ENCODE results near the gene LNP1.

The LNP1 gene

GRCh38 chr3:100483529-100483928 is 82.2 kb downstream of the LNP1 start:
- DNase-seq, result no peak

- DNase-seq, result no peak
Measured at GRCh38 chr3:100486808-100487207, 85.5 kb downstream of the LNP1 start.

GRCh38 chr3:100489118-100489517 is 87.8 kb downstream of the LNP1 start:
- no peak for DNase-seq

- DNase-seq, result peak; percentile 85
Measured at GRCh38 chr3:100492059-100493006, 91.0 kb downstream of the LNP1 start, which contains the start of gene TMEM45A. TSS of gene TMEM45A (plus strand) at chr3:100492619. CDS start at chr3:100555212, 62,593 bp downstream.

GRCh38 chr3:100496711-100497261 is 95.4 kb downstream of the LNP1 start:
- no peak for DNase-seq

- DNase-seq, result no peak
Measured at GRCh38 chr3:100499651-100500050, 98.3 kb downstream of the LNP1 start.

- no peak for DNase-seq
Measured at GRCh38 chr3:100500320-100500880, 99.1 kb downstream of the LNP1 start.

GRCh38 chr3:100503448-100503847 is 102.1 kb downstream of the LNP1 start:
- DNase-seq, result no peak

All from NCI-H526 treated with DMSO at 0.1 percent for 48 hours (cell line).